HCT116 (cell line): ENCODE measurements around the gene CUL4A. TPM values are rescaled to one million over a fixed set of nuclear protein-coding genes. Genes with fewer than 3 reads are reported as not detected.

Experiments
- ATAC-seq: fragments of 200-7000 bp; cut with Tn5 transposase; 2 replicates; pipeline ENCODE4 v1.9.1; 2020; ENCODE audit warnings: mild to moderate bottlenecking, moderate library complexity
- BruUV-seq: library from RNA; stranded (reverse); fragments of 400-500 nt; replicated peaks from 2 replicates; lab custom pipeline; 2021; lab: Mats Ljungman, UMichigan
- CTCF ChIA-PET: fragments of 300-600 bp; sonication (Branson Sonifier 250); formaldehyde crosslinking; loops from one replicate; lab custom pipeline; 2021; ENCODE audit warnings: antibody characterized with exemption; lab: Charles Lee
- POLR2A ChIA-PET: fragments of 300-600, 350-600 bp; sonication (Branson Sonifier 250); formaldehyde crosslinking; loops from one replicate; lab custom pipeline; 2021; ENCODE audit warnings: antibody characterized with exemption; lab: Charles Lee
- RAD21 ChIA-PET, 2 experiments: fragments of 300-600 bp; sonication (Branson Sonifier 250); formaldehyde crosslinking; loops; one replicate each; lab custom pipeline; 2023; ENCODE audit warnings: low total read pairs in 2 of 2; ENCODE audit not compliant: uncharacterized antibody in 2 of 2, unreplicated experiment in 2 of 2, low non-redundant PET in 1 of 2; lab: Charles Lee
- DNase-seq: peaks from one replicate; pipeline ENCODE4 v3.0.0-alpha.2; 2010; ENCODE audit warnings: low read depth, low spot score
- H2AFZ ChIP-seq: fragments of 200-600 bp; shearing (Covaris generic), sonication (generic); 2 replicates; pipeline ENCODE4 v1.6.1; 2017; ENCODE audit warnings: low read depth, mixed run types, mixed read lengths, antibody characterized with exemption, low read length; ENCODE audit not compliant: poor library complexity, severe bottlenecking
- H3K27ac ChIP-seq: 2 replicates; pipeline ENCODE4 v1.5.1; 2012; ENCODE audit warnings: low read depth, low read length
- H3K27me3 ChIP-seq: fragments of 200-600 bp; sonication (generic); 2 replicates; pipeline ENCODE4 v1.6.1; 2016; ENCODE audit warnings: mixed run types, low read length, mixed read lengths; ENCODE audit not compliant: insufficient read depth
- H3K36me3 ChIP-seq, 2 experiments: fragments of 200-500 bp in 1 of 2; fragments of 200-600 bp in 1 of 2; sonication (Bioruptor generic) in 1 of 2; sonication (generic) in 1 of 2; 2 replicates each; pipeline versions ENCODE4 v1.5.1 to v1.6.1; 2014 to 2016; ENCODE audit warnings: low read length in 2 of 2, inconsistent platforms in 1 of 2, mixed read lengths in 1 of 2, mixed run types in 1 of 2; ENCODE audit not compliant: insufficient read depth in 2 of 2, control insufficient read depth in 1 of 2
- H3K4me1 ChIP-seq, 2 experiments: fragments of 200-600 bp in 1 of 2; sonication (generic) in 1 of 2; 2 replicates each; pipeline versions ENCODE4 v1.5.1 to v1.6.1; 2012 to 2017; ENCODE audit warnings: low read length in 2 of 2, inconsistent platforms in 1 of 2, mild to moderate bottlenecking in 1 of 2, mixed read lengths in 1 of 2, mixed run types in 1 of 2, moderate library complexity in 1 of 2; ENCODE audit not compliant: insufficient read depth in 2 of 2, control insufficient read depth in 1 of 2
- H3K4me2 ChIP-seq: fragments of 200-600 bp; sonication (generic); 2 replicates; pipeline ENCODE4 v1.6.1; 2017; ENCODE audit warnings: mixed run types, low read length, mixed read lengths
- H3K4me3 ChIP-seq, 2 experiments: fragments of 200-600 bp in 1 of 2; sonication (generic) in 1 of 2; replicated peaks in 1 of 2; 2 replicates each; pipeline ENCODE4 v1.5.1; 2011 to 2016; ENCODE audit warnings: low read length in 2 of 2, control low read depth in 1 of 2, low read depth in 1 of 2, mild to moderate bottlenecking in 1 of 2, mixed read lengths in 1 of 2, mixed run types in 1 of 2
- H3K79me2 ChIP-seq: fragments of 200-600 bp; sonication (generic); 2 replicates; pipeline ENCODE4 v1.6.1; 2017; ENCODE audit warnings: mild to moderate bottlenecking, mixed run types, low read length, moderate library complexity, mixed read lengths; ENCODE audit not compliant: insufficient read depth
- H3K9ac ChIP-seq: fragments of 200-600 bp; sonication (generic); 2 replicates; pipeline ENCODE4 v1.6.1; 2016; ENCODE audit warnings: low read length, mixed read lengths
- H3K9me2 ChIP-seq: fragments of 200-600 bp; sonication (generic), shearing (Covaris generic); 2 replicates; pipeline ENCODE4 v1.6.1; 2017; ENCODE audit warnings: mixed run types, mild to moderate bottlenecking, moderate library complexity; ENCODE audit not compliant: insufficient read depth
- H3K9me3 ChIP-seq, 2 experiments: fragments of 200-500 bp in 1 of 2; fragments of 200-600 bp in 1 of 2; sonication (Bioruptor generic) in 1 of 2; sonication (generic) in 1 of 2; 2 replicates each; pipeline ENCODE4 v1.6.1; 2014 to 2017; ENCODE audit warnings: low read length in 2 of 2, mixed read lengths in 2 of 2, inconsistent platforms in 1 of 2, low read depth in 1 of 2, mild to moderate bottlenecking in 1 of 2, mixed run types in 1 of 2, moderate library complexity in 1 of 2; ENCODE audit not compliant: control insufficient read depth in 1 of 2, insufficient read depth in 1 of 2
- H4K20me1 ChIP-seq: fragments of 200-600 bp; sonication (generic), shearing (Covaris generic); 2 replicates; pipeline ENCODE4 v1.6.1; 2017; ENCODE audit warnings: mixed run types, mild to moderate bottlenecking, moderate library complexity; ENCODE audit not compliant: insufficient read depth
- CBX3 ChIP-seq: IDR thresholded peaks from 2 replicates; pipeline ENCODE4 v1.6.1; 2012; ENCODE audit warnings: low read depth
- ELF1 ChIP-seq: IDR thresholded peaks from 2 replicates; pipeline ENCODE4 v1.6.1; 2012; ENCODE audit warnings: low read depth, borderline replicate concordance
- FOSL1 ChIP-seq: IDR thresholded peaks from 2 replicates; pipeline ENCODE4 v1.6.1; 2012; ENCODE audit warnings: low read depth
- JUND ChIP-seq: IDR thresholded peaks from 2 replicates; pipeline ENCODE4 v1.6.1; 2012
- RAD21 ChIP-seq: IDR thresholded peaks from 2 replicates; pipeline ENCODE4 v1.6.1; 2012; ENCODE audit warnings: low read depth, mild to moderate bottlenecking
- SP1 ChIP-seq: IDR thresholded peaks from 2 replicates; pipeline ENCODE4 v1.6.1; 2012; ENCODE audit warnings: low read depth
- SRF ChIP-seq: IDR thresholded peaks from 2 replicates; pipeline ENCODE4 v1.6.1; 2012; ENCODE audit warnings: low read depth
- TCF7L2 ChIP-seq: IDR thresholded peaks from 2 replicates; pipeline ENCODE4 v1.7.0; 2011; ENCODE audit warnings: borderline replicate concordance, inconsistent platforms; ENCODE audit not compliant: insufficient read depth, insufficient read length; ENCODE audit errors: extremely low read depth
- YY1 ChIP-seq: IDR thresholded peaks from 2 replicates; pipeline ENCODE4 v1.6.1; 2011; ENCODE audit warnings: low read length, low read depth, moderate library complexity, mild to moderate bottlenecking; ENCODE audit not compliant: insufficient replicate concordance; ENCODE audit errors: extremely low read depth
- ZNF274 ChIP-seq: fragments of 200-500 bp; sonication (Bioruptor generic); IDR thresholded peaks from 2 replicates; pipeline ENCODE4 v1.6.1; 2014; ENCODE audit warnings: mild to moderate bottlenecking, low read depth, low read length, inconsistent platforms
- intact Hi-C: fragments of 100-400 bp; cut with micrococcal nuclease; formaldehyde crosslinking; loops from 2 replicates; pipeline ENCODE4 v1.10.0; 2022
- total RNA-seq: library from RNA; stranded (reverse); gene quantifications from one replicate; pipeline ENCODE4 v1.2.1, GENCODE V29; 2021; ENCODE audit not compliant: unreplicated experiment
- TF ChIP-seq, protein P1 (sequence below): IDR thresholded peaks from 2 replicates; pipeline ENCODE4 v1.6.1; 2012
- TF ChIP-seq, protein P2 (sequence below): IDR thresholded peaks from 2 replicates; pipeline ENCODE4 v1.6.1; 2012; ENCODE audit warnings: low read depth
- TF ChIP-seq, protein P3 (sequence below), 3 experiments: fragments of 200-600 bp in 1 of 3; sonication (generic) in 1 of 3; IDR thresholded peaks in 2 of 3; conservative IDR thresholded peaks in 1 of 3; 2 replicates each; pipeline ENCODE4 v1.5.1; 2012 to 2017; ENCODE audit warnings: low read depth in 2 of 3, low read length in 2 of 3, antibody characterized with exemption in 1 of 3, borderline replicate concordance in 1 of 3, control low read depth in 1 of 3, mild to moderate bottlenecking in 1 of 3, mixed read lengths in 1 of 3, mixed run types in 1 of 3, moderate library complexity in 1 of 3; ENCODE audit not compliant: insufficient read depth in 1 of 3
- TF ChIP-seq, protein P4 (sequence below): IDR thresholded peaks from 2 replicates; pipeline ENCODE4 v1.6.1; 2012
- TF ChIP-seq, protein P5 (sequence below): IDR thresholded peaks from 2 replicates; pipeline ENCODE4 v1.6.1; 2011; ENCODE audit warnings: mild to moderate bottlenecking, low read length, moderate library complexity; ENCODE audit not compliant: insufficient replicate concordance; ENCODE audit errors: extremely low read depth

Gene CUL4A
- total RNA-seq, 1 experiment from 2014 or later: 76.5 TPM

DNA sequence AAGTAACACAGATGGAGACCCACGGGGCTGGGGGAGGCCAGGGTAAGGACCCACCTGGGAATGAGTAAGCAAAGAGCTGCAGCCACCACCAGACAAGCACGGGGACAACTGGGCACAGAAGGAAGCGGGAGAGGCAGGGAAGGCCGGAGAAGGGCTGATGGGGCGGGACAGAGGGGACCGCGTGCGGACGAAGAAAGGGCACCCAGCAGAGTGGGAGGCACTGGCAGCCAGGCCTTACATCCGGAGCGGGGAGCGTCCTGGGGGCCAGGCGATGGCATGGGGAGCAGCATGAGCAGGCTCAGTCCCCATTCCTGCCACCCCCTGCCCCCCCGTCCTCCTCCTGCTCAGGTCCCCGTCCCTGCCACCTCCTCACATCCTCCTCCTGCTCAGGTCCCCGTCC is 48.0 kb upstream of the CUL4A start:
- ChIA-PET RAD21 (no interaction called here), CTCF (no interaction called here), POLR2A (no interaction called here)
- BruUV-seq: no TSS peak
- Histone ChIP-seq H4K20me1 (no peaks in the 10 kb centered on the region), H3K36me3 (no peaks in the 10 kb centered on the region), H3K4me2 (no peak overlapping the region), H3K4me3 (no peak overlapping the region), H3K27ac (no peak overlapping the region), H3K4me1 (no peaks in the 10 kb centered on the region), H2AFZ (no peak overlapping the region), H3K9me2 (no peaks in the 10 kb centered on the region), H3K79me2 (no peaks in the 10 kb centered on the region), H3K27me3 (peaks cover 3% of the 10 kb centered on the region; the same call in 1 of the 2 replicates), H3K9ac (no peak overlapping the region), H3K9me3 (no peaks in the 10 kb centered on the region)
- ATAC-seq (no peak), DNase-seq (no peak)
- TF ChIP-seq ELF1: no peak
- no peak for TF ChIP-seq YY1
- TF ChIP-seq SP1: no peak
- TF ChIP-seq JUND: no peak
- no peak for TF ChIP-seq FOSL1
- TF ChIP-seq, protein P1, sequence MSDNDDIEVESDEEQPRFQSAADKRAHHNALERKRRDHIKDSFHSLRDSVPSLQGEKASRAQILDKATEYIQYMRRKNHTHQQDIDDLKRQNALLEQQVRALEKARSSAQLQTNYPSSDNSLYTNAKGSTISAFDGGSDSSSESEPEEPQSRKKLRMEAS: no peak
- TF ChIP-seq CBX3: no peak
- TF ChIP-seq RAD21: no peak
- TF ChIP-seq, protein P2, sequence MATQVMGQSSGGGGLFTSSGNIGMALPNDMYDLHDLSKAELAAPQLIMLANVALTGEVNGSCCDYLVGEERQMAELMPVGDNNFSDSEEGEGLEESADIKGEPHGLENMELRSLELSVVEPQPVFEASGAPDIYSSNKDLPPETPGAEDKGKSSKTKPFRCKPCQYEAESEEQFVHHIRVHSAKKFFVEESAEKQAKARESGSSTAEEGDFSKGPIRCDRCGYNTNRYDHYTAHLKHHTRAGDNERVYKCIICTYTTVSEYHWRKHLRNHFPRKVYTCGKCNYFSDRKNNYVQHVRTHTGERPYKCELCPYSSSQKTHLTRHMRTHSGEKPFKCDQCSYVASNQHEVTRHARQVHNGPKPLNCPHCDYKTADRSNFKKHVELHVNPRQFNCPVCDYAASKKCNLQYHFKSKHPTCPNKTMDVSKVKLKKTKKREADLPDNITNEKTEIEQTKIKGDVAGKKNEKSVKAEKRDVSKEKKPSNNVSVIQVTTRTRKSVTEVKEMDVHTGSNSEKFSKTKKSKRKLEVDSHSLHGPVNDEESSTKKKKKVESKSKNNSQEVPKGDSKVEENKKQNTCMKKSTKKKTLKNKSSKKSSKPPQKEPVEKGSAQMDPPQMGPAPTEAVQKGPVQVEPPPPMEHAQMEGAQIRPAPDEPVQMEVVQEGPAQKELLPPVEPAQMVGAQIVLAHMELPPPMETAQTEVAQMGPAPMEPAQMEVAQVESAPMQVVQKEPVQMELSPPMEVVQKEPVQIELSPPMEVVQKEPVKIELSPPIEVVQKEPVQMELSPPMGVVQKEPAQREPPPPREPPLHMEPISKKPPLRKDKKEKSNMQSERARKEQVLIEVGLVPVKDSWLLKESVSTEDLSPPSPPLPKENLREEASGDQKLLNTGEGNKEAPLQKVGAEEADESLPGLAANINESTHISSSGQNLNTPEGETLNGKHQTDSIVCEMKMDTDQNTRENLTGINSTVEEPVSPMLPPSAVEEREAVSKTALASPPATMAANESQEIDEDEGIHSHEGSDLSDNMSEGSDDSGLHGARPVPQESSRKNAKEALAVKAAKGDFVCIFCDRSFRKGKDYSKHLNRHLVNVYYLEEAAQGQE: no peak
- TF ChIP-seq SRF: no peak
- TF ChIP-seq, protein P3, sequence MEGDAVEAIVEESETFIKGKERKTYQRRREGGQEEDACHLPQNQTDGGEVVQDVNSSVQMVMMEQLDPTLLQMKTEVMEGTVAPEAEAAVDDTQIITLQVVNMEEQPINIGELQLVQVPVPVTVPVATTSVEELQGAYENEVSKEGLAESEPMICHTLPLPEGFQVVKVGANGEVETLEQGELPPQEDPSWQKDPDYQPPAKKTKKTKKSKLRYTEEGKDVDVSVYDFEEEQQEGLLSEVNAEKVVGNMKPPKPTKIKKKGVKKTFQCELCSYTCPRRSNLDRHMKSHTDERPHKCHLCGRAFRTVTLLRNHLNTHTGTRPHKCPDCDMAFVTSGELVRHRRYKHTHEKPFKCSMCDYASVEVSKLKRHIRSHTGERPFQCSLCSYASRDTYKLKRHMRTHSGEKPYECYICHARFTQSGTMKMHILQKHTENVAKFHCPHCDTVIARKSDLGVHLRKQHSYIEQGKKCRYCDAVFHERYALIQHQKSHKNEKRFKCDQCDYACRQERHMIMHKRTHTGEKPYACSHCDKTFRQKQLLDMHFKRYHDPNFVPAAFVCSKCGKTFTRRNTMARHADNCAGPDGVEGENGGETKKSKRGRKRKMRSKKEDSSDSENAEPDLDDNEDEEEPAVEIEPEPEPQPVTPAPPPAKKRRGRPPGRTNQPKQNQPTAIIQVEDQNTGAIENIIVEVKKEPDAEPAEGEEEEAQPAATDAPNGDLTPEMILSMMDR (IDR thresholded peaks at IDR 0.05 in 2 of 3, conservative IDR thresholded peaks at IDR 0.05 in 1 of 3; ENCODE audit: borderline replicate concordance in 1 of 3, insufficient read depth in 1 of 3, low read depth in 2 of 3, low read length in 2 of 3): no peak
- no peak for TF ChIP-seq TCF7L2
- TF ChIP-seq, protein P4, sequence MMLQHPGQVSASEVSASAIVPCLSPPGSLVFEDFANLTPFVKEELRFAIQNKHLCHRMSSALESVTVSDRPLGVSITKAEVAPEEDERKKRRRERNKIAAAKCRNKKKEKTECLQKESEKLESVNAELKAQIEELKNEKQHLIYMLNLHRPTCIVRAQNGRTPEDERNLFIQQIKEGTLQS: no peak
- TF ChIP-seq, protein P5, sequence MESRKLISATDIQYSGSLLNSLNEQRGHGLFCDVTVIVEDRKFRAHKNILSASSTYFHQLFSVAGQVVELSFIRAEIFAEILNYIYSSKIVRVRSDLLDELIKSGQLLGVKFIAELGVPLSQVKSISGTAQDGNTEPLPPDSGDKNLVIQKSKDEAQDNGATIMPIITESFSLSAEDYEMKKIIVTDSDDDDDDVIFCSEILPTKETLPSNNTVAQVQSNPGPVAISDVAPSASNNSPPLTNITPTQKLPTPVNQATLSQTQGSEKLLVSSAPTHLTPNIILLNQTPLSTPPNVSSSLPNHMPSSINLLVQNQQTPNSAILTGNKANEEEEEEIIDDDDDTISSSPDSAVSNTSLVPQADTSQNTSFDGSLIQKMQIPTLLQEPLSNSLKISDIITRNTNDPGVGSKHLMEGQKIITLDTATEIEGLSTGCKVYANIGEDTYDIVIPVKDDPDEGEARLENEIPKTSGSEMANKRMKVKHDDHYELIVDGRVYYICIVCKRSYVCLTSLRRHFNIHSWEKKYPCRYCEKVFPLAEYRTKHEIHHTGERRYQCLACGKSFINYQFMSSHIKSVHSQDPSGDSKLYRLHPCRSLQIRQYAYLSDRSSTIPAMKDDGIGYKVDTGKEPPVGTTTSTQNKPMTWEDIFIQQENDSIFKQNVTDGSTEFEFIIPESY: no peak
- TF ChIP-seq ZNF274: no peak
- intact Hi-C loops: no loop called here
